ENCODE data around the gene CELA3B. TPM values are rescaled to one million over a fixed set of nuclear protein-coding genes. Genes with fewer than 3 reads are reported as not detected.
"Not testable (repeated sequence)": the region's sequence is repeated elsewhere in the genome, so short reads cannot be mapped to it uniquely, and the experiment has no call there.

The CELA3B gene
- total and polyA plus RNA-seq, 3 donors from 2014 or later, result 0.34 to 0.63 TPM; not detected in 1

GRCh38 chr1:21966247-21967000 lies 10.4 kb upstream of the CELA3B start:
- H3K36me3 ChIP-seq (ENCODE audit: low read depth, missing control alignments), result no peaks in the 10 kb centered on the region
- TF ChIP-seq POLR2A (IDR thresholded peaks at IDR 0.05) (no peak), CTCF (IDR thresholded peaks at IDR 0.05) (no peak)
- H3K9me3 ChIP-seq, result no peaks in the 10 kb centered on the region
- H3K4me3 ChIP-seq, result no peak overlapping the region
- no peak overlapping the region for H3K27ac ChIP-seq
- 81 to 88% methylated on average over 13 to 15 of the region's 15 CpGs for WGBS, 2 donors
- DNase-seq, result no peak
- intact Hi-C loops (cut with DNase I; ENCODE audit: low total_unique reads), result no loop called here
- no peaks in the 10 kb centered on the region for H3K4me1 ChIP-seq
- H3K27me3 ChIP-seq, result no peaks in the 10 kb centered on the region

GRCh38 chr1:21967216-21967615 lies 9.6 kb upstream of the CELA3B start:
- H3K4me3 ChIP-seq; H3K27me3 ChIP-seq; intact Hi-C loops (cut with DNase I; ENCODE audit: low total_unique reads); H3K27ac ChIP-seq; H3K4me1 ChIP-seq; H3K36me3 ChIP-seq (ENCODE audit: low read depth, missing control alignments); DNase-seq; H3K9me3 ChIP-seq: not testable (repeated sequence)
- 95 to 97% methylated on average over 6 of the region's 6 CpGs for WGBS, 2 donors

GRCh38 chr1:21969066-21969465 lies 7.8 kb upstream of the CELA3B start:
- H3K36me3 ChIP-seq (ENCODE audit: low read depth, missing control alignments); H3K27ac ChIP-seq; intact Hi-C loops (cut with DNase I; ENCODE audit: low total_unique reads); H3K4me3 ChIP-seq; H3K9me3 ChIP-seq; H3K27me3 ChIP-seq; H3K4me1 ChIP-seq; DNase-seq: not testable (repeated sequence)
- WGBS, 2 donors, result 69 to 76% methylated on average over 5 of the region's 5 CpGs

DNA sequence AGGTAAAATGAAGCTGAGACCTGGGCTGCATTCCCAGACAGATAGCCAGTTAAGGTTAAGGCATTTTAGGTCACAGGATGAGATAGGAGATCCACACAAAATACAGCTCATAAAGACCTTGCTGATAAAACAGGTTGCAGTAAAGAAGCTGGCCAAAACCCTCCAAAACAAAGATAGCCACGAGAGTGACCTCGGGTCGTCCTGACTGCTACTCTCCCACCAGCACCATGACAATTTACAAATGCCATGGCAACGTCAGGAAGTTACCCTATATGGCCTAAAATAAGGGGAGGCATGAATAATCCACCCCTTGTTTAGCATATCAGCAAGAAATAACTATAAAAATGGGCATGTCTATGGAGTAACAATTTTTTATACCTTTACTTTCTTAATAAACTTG lies 6.3 kb upstream of the CELA3B start:
- H3K4me1 ChIP-seq; H3K27me3 ChIP-seq; H3K4me3 ChIP-seq; H3K27ac ChIP-seq; intact Hi-C loops (cut with DNase I; ENCODE audit: low total_unique reads); H3K36me3 ChIP-seq (ENCODE audit: low read depth, missing control alignments); H3K9me3 ChIP-seq; DNase-seq: not testable (repeated sequence)
- 42 to 63% methylated on average over 4 of the region's 4 CpGs for WGBS, 2 donors

DNA sequence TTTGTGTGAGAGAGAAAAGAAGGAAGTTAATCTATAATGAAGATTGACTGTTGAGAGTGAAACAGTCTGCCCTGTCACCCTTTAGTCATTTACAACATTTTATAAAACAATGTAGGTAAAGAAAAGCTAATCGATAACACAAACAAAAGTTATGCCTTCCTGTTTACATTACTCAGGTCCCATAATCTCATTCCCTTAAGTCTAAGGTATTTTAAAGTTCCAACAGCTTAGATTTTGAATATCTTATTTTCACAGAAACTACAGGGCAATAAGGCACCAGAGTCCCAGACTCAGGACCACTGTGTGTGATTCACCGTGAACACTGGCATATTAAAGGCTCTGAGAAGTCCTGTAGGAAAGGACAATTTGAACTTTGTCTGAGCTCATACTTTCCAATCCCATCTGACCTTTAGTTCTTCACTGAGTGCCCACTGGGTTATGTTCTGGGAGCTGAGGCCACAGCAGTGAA lies 3.8 kb upstream of the CELA3B start:
- H3K27ac ChIP-seq; H3K4me3 ChIP-seq; H3K4me1 ChIP-seq; DNase-seq; H3K27me3 ChIP-seq; H3K36me3 ChIP-seq (ENCODE audit: low read depth, missing control alignments); intact Hi-C loops (cut with DNase I; ENCODE audit: low total_unique reads); H3K9me3 ChIP-seq: not testable (repeated sequence)
- WGBS, 2 donors, result 69 to 87% methylated on average over 2 of the region's 2 CpGs

GRCh38 chr1:21973948-21974347 lies 2.9 kb upstream of the CELA3B start:
- H3K9me3 ChIP-seq; H3K27ac ChIP-seq; H3K4me3 ChIP-seq; H3K36me3 ChIP-seq (ENCODE audit: low read depth, missing control alignments); H3K27me3 ChIP-seq; intact Hi-C loops (cut with DNase I; ENCODE audit: low total_unique reads); H3K4me1 ChIP-seq; DNase-seq: not testable (repeated sequence)
- WGBS, 2 donors, result 66 to 84% methylated on average over 5 to 8 of the region's 8 CpGs

DNA sequence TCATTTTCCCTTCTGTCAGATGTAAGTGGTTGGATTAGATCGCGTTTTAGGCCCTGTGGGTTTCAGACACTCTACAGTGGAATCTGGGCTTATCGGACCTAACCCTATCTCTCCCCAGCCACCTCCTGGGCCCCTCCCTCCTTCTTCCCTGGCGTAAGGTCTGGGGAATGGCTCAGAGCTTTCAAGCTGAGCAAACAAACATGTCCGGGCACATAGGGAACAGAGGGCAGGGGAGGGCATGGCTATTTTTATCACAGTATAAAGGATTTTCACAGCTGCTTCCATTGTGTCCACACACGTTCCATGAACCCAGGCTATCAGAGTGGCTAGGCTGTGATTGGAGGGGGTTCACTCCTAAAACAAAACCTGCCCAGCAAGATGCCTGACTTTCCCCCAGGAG lies 2.1 kb upstream of the CELA3B start:
- H3K27me3 ChIP-seq; DNase-seq; intact Hi-C loops (cut with DNase I; ENCODE audit: low total_unique reads); H3K9me3 ChIP-seq; H3K27ac ChIP-seq; H3K4me1 ChIP-seq; H3K36me3 ChIP-seq (ENCODE audit: low read depth, missing control alignments); H3K4me3 ChIP-seq: not testable (repeated sequence)
- 58 to 80% methylated on average over 6 of the region's 6 CpGs for WGBS, 2 donors

- DNase-seq; H3K36me3 ChIP-seq (ENCODE audit: low read depth, missing control alignments); H3K4me3 ChIP-seq; H3K27me3 ChIP-seq; H3K9me3 ChIP-seq; intact Hi-C loops (cut with DNase I; ENCODE audit: low total_unique reads); H3K27ac ChIP-seq; H3K4me1 ChIP-seq: not testable (repeated sequence)
- WGBS, 2 donors, result 93 to 96% methylated on average over 9 of the region's 9 CpGs
Observed at GRCh38 chr1:21975296-21975695, 1.5 kb upstream of the CELA3B start.

DNA sequence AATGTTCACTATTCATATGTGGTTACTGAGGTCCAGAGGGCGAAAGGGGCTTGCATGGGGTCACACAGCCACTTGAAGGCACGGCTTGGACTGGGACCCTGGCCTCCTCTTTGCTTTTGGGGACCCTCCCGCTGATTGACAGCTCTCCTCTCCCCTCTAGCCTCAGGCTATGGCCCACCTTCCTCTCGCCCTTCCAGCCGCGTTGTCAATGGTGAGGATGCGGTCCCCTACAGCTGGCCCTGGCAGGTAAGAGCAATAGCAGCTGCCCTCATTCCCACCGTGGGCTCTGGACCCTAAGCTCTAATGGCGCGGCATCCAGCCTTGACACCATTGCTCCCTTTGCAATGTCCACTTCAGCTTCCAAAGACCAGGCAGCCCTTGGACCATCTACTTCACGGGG lies 1.4 kb downstream of the CELA3B start:
- DNase-seq; intact Hi-C loops (cut with DNase I; ENCODE audit: low total_unique reads): not testable (repeated sequence)
- 91 to 92% methylated on average over 5 to 11 of the region's 11 CpGs for WGBS, 2 donors

GRCh38 chr1:21980515-21981220 lies 3.8 kb downstream of the CELA3B start:
- H3K27ac ChIP-seq; H3K4me1 ChIP-seq; H3K36me3 ChIP-seq (ENCODE audit: low read depth, missing control alignments); intact Hi-C loops (cut with DNase I; ENCODE audit: low total_unique reads); H3K27me3 ChIP-seq; DNase-seq; H3K4me3 ChIP-seq; H3K9me3 ChIP-seq: not testable (repeated sequence)
- 69 to 79% methylated on average over 4 to 9 of the region's 21 CpGs for WGBS, 2 donors

More for the DNA sequence above, 1.4 kb downstream of the CELA3B start:
- not testable (repeated sequence) for H3K27ac ChIP-seq; H3K4me1 ChIP-seq; H3K27me3 ChIP-seq; H3K36me3 ChIP-seq (ENCODE audit: low read depth, missing control alignments); H3K4me3 ChIP-seq; H3K9me3 ChIP-seq

- H3K4me3 ChIP-seq; H3K4me1 ChIP-seq; DNase-seq; H3K9me3 ChIP-seq; H3K27ac ChIP-seq; H3K36me3 ChIP-seq (ENCODE audit: low read depth, missing control alignments); intact Hi-C loops (cut with DNase I; ENCODE audit: low total_unique reads); H3K27me3 ChIP-seq: not testable (repeated sequence)
- WGBS, 2 donors, result 50% methylated on average over 1 of the region's 4 CpGs; no CpG with 5 or more reads in 1 of the 2 donors
Observed at GRCh38 chr1:21981253-21981652, 4.4 kb downstream of the CELA3B start.
